ENCODE results near the gene GLB1L.

The GLB1L gene

GRCh38 chr2:219243291-219243761 lies 1.9 kb downstream of the GLB1L start:
- Histone ChIP-seq H3K9me3 (replicated peaks; ENCODE audit: insufficient read depth, low read length) (no peaks in the 10 kb centered on the region), H3K36me3 (replicated peaks; ENCODE audit: insufficient read depth, low read length) (no peaks in the 10 kb centered on the region), H3K27ac (ENCODE audit: low read length) (no peak overlapping the region), H3K9ac (ENCODE audit: low read length) (no peak overlapping the region), H3K9me2 (replicated peaks; ENCODE audit: insufficient read depth, low read length) (no peaks in the 10 kb centered on the region), H3F3A (ENCODE audit: insufficient read depth, low read length) (peaks cover 10% of the 10 kb centered on the region), H2AFZ (ENCODE audit: low read length) (no peak overlapping the region), H3K27me3 (replicated peaks; ENCODE audit: insufficient read depth, low read length) (no peaks in the 10 kb centered on the region), H3K4me2 (ENCODE audit: low read depth, low read length) (no peak overlapping the region), H3K4me3 (ENCODE audit: low read length) (no peak overlapping the region), H3K4me1 (ENCODE audit: low read length) (peaks cover 24% of the 10 kb centered on the region), H3K79me2 (ENCODE audit: low read length) (peaks cover 19% of the 10 kb centered on the region), H4K20me1 (ENCODE audit: insufficient read depth, low read length) (no peaks in the 10 kb centered on the region)
- TF ChIP-seq CTCF (IDR thresholded peaks at IDR 0.05; ENCODE audit: low read length) = no peak
- no peak for TF ChIP-seq EZH2 (optimal IDR thresholded peaks at IDR 0.05; ENCODE audit: low read depth, low read length)
- TF ChIP-seq EZH2phosphoT487 (IDR thresholded peaks at IDR 0.05; ENCODE audit: low read length) = no peak
- no peak for DNase-seq

GRCh38 chr2:219234331-219234730 lies 10.9 kb downstream of the GLB1L start:
- Histone ChIP-seq H3K4me1 (ENCODE audit: low read length) (no peaks in the 10 kb centered on the region), H4K20me1 (ENCODE audit: insufficient read depth, low read length) (no peaks in the 10 kb centered on the region), H3F3A (ENCODE audit: insufficient read depth, low read length) (peaks cover 9% of the 10 kb centered on the region), H3K4me2 (ENCODE audit: low read depth, low read length) (no peak overlapping the region), H3K27ac (ENCODE audit: low read length) (no peak overlapping the region), H3K9ac (ENCODE audit: low read length) (no peak overlapping the region), H3K4me3 (ENCODE audit: low read length) (no peak overlapping the region), H3K27me3 (replicated peaks; ENCODE audit: insufficient read depth, low read length) (no peaks in the 10 kb centered on the region), H3K79me2 (ENCODE audit: low read length) (peaks cover 38% of the 10 kb centered on the region), H3K36me3 (replicated peaks; ENCODE audit: insufficient read depth, low read length) (peaks cover 22% of the 10 kb centered on the region; the same call in 1 of the 2 replicates), H2AFZ (ENCODE audit: low read length) (no peak overlapping the region), H3K9me2 (replicated peaks; ENCODE audit: insufficient read depth, low read length) (no peaks in the 10 kb centered on the region), H3K9me3 (replicated peaks; ENCODE audit: insufficient read depth, low read length) (no peaks in the 10 kb centered on the region)
- no peak for DNase-seq
- no peak for TF ChIP-seq EZH2phosphoT487 (IDR thresholded peaks at IDR 0.05; ENCODE audit: low read length)

GRCh38 chr2:219230059-219230540 lies 15.1 kb downstream of the GLB1L start:
- H3K4me2 ChIP-seq (ENCODE audit: low read depth, low read length) = peak overlapping the region; percentile 72
- H2AFZ ChIP-seq (ENCODE audit: low read length) = peak overlapping the region; percentile 43
- peak overlapping the region; percentile 90 for H3K4me3 ChIP-seq (ENCODE audit: low read length)
- peaks cover 9% of the 10 kb centered on the region for H3F3A ChIP-seq (ENCODE audit: insufficient read depth, low read length)
- peak overlapping the region; percentile 90 for H3K9ac ChIP-seq (ENCODE audit: low read length)
- no peaks in the 10 kb centered on the region for H3K9me3 ChIP-seq (replicated peaks; ENCODE audit: insufficient read depth, low read length)
- peak; percentile 67 for DNase-seq
- H4K20me1 ChIP-seq (ENCODE audit: insufficient read depth, low read length) = no peaks in the 10 kb centered on the region
- H3K4me1 ChIP-seq (ENCODE audit: low read length) = no peaks in the 10 kb centered on the region
- H3K36me3 ChIP-seq (replicated peaks; ENCODE audit: insufficient read depth, low read length) = peaks cover 9% of the 10 kb centered on the region; the same call in 1 of the 2 replicates
- peaks cover 64% of the 10 kb centered on the region for H3K79me2 ChIP-seq (ENCODE audit: low read length)
- peak overlapping the region; percentile 91 for H3K27ac ChIP-seq (ENCODE audit: low read length)
- no peaks in the 10 kb centered on the region for H3K9me2 ChIP-seq (replicated peaks; ENCODE audit: insufficient read depth, low read length)
- no peaks in the 10 kb centered on the region for H3K27me3 ChIP-seq (replicated peaks; ENCODE audit: insufficient read depth, low read length)
- TF ChIP-seq EZH2 (optimal IDR thresholded peaks at IDR 0.05; ENCODE audit: low read depth, low read length) (no peak), CTCF (IDR thresholded peaks at IDR 0.05; ENCODE audit: low read length) (no peak), EZH2phosphoT487 (IDR thresholded peaks at IDR 0.05; ENCODE audit: low read length) (no peak)

- Histone ChIP-seq H3K4me3 (ENCODE audit: low read length) (peak within 1 kb of the TSS; percentile 90), H3K4me2 (ENCODE audit: low read depth, low read length) (peak within 1 kb of the TSS; percentile 96), H3F3A (ENCODE audit: insufficient read depth, low read length) (peaks cover 9% of the 10 kb centered on the region), H3K27me3 (replicated peaks; ENCODE audit: insufficient read depth, low read length) (no peaks in the 10 kb centered on the region), H2AFZ (ENCODE audit: low read length) (peak within 1 kb of the TSS; percentile 58), H3K79me2 (ENCODE audit: low read length) (peaks cover 64% of the 10 kb centered on the region), H3K4me1 (ENCODE audit: low read length) (no peaks in the 10 kb centered on the region), H3K36me3 (replicated peaks; ENCODE audit: insufficient read depth, low read length) (peaks cover 7% of the 10 kb centered on the region; the same call in 1 of the 2 replicates), H3K9me2 (replicated peaks; ENCODE audit: insufficient read depth, low read length) (no peaks in the 10 kb centered on the region), H3K27ac (ENCODE audit: low read length) (peak within 1 kb of the TSS; percentile 91), H4K20me1 (ENCODE audit: insufficient read depth, low read length) (no peaks in the 10 kb centered on the region), H3K9ac (ENCODE audit: low read length) (peak within 1 kb of the TSS; percentile 90), H3K9me3 (replicated peaks; ENCODE audit: insufficient read depth, low read length) (no peaks in the 10 kb centered on the region)
- DNase-seq = peak; percentile 99
- TF ChIP-seq EZH2 (optimal IDR thresholded peaks at IDR 0.05; ENCODE audit: low read depth, low read length) = no peak
- TF ChIP-seq EZH2phosphoT487 (IDR thresholded peaks at IDR 0.05; ENCODE audit: low read length) = no peak
- no peak for TF ChIP-seq CTCF (IDR thresholded peaks at IDR 0.05; ENCODE audit: low read length)
These were observed 15.8 kb downstream of the GLB1L start, which contains the start of the genes ANKZF1 and ATG9A for GRCh38 chr2:219229305-219230058. Gene ANKZF1, plus strand, starts transcription at chr2:219229806. Its CDS starts 452 bp downstream, at chr2:219230258. Gene ATG9A, minus strand, starts transcription at chr2:219229636. Its CDS starts 1,612 bp downstream, at chr2:219228024.

Data from MM.1S (cell line).